HG02870 (cell line): ENCODE results near the gene IRAK1BP1.
"Not testable (repeated sequence)": the region's sequence is repeated elsewhere in the genome, so short reads cannot be mapped to it uniquely, and the experiment has no call there.

Experiments
- ATAC-seq: cut with Tn5 transposase; IDR thresholded peaks from one replicate; pipeline ENCODE4 v1.9.1; 2021; ENCODE audit warnings: mild to moderate bottlenecking, moderate library complexity; ENCODE audit not compliant: unreplicated experiment

IRAK1BP1 gene

DNA sequence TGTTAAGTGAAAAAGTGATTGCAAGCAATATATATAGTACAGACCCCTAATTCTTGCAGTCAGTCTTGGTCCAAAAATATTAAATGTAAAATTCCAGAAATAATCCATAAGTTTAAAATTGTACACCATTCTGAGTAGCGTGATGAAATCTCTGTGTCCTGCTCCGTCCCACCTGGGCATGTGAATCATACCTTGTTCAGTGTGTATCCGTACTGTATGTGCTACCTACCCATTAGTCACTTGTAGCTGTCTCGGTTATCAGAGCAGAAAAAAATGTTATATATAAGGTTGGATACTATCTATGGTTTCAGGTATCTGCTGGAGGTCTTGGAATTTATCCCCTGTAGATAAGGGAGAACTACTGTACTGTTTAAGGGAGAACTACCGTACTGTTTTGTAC lies 16.3 kb downstream of the IRAK1BP1 start:
- ATAC-seq, result no peak

DNA sequence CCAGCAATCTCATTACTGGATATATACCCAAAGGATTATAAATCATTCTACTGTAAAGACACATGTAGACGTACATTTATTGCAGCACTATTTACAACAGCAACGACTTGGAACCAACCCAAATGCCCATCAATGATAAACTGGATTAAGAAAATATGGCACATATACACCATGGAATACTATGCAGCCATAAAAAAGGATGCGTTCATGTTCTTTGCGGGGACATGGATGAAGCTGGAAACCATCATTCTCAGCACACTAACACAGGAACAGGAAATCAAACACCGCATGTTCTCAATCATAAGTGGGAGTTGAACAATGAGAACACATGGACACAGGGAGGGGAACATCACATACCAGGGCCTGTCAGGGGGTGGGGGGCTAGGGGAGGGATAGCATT lies 22.6 kb downstream of the IRAK1BP1 start:
- ATAC-seq, result not testable (repeated sequence)

DNA sequence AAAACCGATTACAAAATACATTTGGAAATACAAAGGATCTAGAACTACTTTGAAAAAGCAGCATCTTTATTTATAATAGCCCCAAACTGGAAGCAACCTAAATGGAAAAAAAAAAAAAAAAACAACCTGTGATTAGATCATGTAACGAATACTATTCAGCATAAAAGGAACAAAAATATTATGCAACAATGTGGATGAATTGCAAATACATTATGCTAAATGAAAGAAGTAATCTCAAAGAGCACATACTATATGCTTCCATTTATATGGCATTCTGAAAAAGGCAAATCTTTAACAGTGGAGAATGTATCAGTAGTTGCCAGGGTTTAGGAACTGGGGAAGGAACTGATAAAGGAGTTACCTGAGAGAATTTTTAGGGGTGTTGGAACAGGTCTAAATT lies 28.9 kb downstream of the IRAK1BP1 start:
- ATAC-seq, result no peak

DNA sequence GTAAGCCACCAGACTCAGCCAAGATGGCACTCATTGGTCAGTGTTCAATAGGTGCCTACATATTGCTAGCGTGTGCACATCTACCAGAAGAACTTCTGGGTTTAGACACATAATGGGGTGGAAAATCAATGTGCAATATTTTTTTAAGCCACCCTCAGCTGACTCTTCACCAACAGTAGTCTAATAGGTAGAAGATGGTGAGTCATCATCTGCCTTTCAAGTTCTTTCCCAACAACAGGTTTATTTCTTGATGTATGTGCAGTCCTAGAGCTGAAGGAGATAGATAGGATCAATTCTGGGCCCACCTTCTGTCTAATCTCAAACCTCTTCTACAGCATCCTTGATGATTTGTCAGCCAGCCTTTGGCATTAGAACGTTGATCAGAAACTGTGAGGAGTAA lies 41.3 kb downstream of the IRAK1BP1 start:
- ATAC-seq, result no peak

DNA sequence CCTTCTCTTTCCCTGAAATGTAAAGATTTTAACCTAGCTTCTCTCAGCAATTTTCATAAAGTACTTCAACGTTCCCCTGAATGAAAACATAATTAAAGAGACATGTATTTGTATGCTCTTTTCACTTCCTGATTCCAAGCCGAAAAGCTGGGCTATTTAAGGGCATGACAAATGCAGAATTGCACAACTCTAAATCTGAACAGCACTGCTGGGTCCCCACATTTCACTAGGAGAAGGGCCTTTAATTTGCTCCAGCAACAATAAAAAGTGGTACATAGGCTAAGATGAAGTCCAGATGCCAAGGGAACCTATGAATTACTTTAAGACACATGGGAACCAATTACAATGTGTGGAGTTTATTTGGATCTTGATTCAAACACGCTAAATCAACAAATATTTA lies 42.0 kb downstream of the IRAK1BP1 start:
- no peak for ATAC-seq

DNA sequence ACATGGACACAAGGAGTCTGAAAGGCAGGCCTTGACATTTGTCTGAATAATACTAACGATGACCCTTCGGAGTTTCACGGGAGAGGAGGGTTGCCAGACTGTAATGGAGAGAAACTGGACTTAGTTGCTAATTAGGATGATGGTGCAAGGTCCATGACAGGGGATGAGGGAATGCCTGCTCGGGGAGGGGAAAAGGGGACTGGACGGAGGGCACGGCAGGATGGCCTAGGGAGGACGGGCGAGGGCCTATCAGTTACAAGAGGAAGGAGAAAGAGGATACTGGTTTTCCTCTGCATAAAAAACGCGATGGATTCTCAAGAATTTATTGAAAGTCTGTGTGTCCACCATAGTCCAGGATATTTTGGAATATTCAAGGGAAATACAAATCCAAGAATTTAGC lies 42.7 kb downstream of the IRAK1BP1 start:
- ATAC-seq, result no peak

DNA sequence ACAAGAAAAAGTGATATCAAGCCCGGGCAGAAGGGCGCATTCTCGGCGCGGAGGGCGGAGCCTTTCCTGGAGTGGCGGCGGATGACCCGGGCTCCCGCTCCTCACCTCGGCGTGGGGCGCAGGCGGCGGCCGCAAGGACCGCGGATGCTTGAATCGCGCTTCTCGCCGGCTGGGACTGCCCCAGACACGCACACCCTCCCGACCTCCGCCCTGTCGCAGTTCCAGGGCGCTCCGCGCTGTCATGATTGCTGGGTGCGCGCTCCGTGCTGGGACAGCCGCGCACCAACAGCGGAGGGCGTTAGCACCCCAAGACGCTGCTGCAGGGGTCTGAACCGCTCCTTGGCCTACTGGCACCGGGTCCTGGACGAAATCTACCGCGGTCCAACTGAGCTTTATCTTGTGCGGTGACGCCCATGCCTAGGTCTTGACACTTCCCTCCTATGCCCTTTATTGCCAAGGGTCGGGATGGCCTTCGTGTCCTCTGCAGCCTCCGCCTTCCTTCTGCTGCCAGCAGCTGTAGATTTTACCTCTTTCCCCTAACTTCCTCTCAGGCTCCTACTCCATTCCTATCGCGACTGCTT lies 43.3 kb downstream of the IRAK1BP1 start:
- ATAC-seq, result peak; percentile 64

DNA sequence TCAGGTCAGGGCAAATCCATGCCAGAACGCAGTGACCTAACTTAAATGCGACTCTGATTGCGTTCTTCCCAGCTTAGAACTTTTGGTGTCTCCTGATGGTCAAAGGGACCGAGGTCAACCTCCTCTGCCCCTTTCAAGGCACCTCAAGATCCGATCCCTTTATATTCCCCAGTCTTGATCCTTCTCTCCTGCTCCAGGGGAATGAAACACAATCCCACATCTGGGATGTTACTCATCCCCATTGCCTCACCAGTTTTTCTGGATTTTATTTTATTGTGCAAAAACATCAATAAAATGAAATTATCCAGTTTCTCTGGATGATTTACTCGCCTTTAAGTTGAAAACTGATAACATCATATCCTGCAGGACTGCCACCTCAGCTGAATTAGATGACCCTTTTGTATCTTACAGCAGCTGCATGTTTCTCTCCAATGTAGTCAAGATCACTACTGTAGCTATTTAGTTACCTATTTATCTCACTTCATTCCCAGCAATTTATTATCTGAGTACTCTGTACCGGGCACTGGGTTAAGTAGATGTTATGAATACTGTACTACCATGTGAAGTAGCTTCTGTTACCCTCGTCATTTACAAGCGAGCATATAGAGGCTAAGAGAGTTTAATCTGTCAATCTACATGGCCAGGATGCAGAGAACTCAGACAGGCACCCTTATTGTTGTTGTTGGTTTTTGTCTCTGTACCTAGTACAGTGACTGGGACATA lies 44.0 kb downstream of the IRAK1BP1 start:
- no peak for ATAC-seq

DNA sequence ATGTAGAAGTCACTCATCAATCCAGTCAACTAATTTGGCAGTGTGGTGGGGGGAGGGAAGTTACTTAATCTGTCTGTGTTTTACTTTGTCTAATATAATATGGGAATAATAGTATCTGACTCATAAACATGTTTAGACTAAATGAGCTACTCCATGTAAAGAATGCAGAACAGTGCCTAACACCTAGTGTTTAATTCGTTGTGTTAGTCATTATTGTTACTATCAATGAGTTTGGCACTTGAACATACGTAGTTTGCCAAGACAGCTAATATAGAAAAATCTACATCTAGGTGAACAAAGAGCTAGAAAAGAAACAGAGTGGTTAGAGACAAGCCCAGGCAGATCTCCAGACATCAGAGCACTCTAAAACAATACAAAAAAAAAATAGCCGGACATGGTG lies 49.1 kb downstream of the IRAK1BP1 start:
- ATAC-seq, result no peak

DNA sequence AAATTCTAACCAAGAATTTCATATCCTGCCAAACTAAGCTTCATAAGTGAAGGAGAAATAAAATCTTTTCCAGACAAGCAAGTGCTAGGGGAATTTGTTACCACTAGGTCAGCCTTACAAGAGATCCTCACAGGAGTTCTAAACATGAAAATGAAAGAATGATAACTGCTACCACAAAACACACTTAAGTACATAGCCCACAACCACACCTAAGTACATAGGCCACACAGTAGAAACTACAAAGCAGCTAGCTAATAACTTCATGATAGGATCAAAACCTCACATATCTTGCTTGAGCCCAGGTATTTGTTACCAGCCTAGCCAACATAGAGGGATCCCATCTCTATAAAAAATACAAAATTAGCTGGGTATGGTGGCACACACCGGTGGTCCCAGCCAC lies 50.4 kb downstream of the IRAK1BP1 start:
- no peak for ATAC-seq

DNA sequence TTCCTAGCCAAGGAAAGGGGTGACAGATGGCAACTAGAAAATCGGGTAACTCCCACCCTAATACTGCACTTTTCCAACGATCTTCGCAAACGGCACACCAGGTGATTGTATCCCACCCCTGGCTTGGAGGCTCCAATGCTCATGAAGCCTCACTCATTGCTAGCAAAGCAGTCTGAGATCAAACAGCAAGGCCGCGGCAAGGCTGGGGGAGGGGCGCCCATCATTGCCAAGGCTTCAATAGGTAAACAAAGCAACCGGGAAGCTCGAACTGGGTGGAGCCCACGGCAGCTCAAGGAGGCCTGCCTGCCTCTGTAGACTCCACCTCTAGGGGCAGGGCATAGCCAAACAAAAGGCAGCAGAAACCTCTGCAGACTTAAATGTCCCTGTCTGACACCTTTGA lies 53.8 kb downstream of the IRAK1BP1 start:
- not testable (repeated sequence) for ATAC-seq

DNA sequence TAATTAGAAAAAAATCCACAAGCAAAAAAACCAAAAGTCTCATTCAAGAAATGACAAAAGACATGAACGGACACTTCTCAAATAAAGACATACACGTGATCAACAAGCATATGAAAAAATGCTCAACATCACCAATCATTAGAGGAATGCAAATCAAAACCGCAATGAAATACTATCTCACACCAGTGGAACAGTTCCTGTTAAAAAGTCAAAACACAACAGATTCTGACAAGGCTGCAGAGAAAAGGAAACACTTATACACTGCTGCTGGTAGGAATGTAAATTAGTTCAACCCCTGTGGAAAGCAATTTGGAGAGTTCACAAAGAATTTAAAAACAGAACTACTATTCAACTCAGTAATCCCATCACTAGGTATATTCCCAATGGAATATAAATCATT lies 58.0 kb downstream of the IRAK1BP1 start:
- ATAC-seq, result no peak

DNA sequence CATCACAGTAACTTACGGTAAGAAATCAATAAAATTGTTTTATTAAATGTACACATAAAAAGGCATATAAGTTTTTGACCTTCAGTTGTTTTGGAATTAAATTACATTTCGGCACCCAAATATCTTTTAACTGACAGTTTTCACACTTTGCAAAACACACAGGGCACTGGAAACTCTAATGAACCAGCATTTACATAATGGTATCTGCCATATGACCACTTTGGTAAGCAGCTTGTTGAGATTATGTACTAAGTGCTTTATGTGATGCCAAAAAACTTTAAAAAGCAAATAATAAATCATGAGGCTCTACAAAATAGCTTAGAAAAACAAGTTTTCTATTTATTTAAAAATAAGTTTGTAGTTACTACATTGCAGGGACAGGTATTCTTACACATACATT lies 68.2 kb downstream of the IRAK1BP1 start:
- no peak for ATAC-seq

DNA sequence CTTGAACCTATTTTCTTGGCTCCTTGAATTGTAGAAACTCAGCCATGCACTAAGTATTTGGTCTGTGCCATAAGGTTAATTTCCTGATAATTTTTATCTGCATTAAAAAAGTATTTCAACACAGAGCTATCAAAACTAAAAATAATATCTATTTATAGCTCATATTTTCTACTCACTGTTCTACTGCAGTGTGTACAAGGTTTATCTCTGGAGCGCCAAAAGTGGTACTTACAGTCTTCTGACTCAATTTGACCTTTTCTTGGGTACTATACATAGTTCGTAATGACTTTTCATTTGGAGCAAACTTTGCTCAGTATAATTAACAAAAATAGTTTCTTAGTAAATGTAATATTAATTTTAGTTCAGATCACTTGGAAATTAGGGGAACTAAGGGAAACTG lies 69.2 kb downstream of the IRAK1BP1 start:
- ATAC-seq, result no peak

DNA sequence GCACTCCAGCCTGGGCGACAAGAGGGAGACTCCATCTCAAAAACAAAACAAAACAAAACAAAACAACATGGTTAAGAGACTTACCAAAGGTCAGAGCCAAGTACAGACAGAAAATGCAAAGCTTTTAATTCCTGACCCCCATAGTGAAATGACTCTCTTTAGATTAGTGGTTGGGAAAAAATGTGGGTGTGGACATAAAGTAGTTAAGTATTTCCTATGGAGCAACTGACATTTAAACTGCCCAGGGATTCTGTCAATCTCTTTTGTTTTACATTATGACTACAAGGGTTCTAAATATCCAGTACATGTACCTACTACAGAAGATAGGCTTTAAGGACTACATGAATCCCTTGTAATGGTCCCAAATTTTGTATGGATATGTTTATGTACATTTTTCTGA lies 75.1 kb downstream of the IRAK1BP1 start:
- no peak for ATAC-seq

DNA sequence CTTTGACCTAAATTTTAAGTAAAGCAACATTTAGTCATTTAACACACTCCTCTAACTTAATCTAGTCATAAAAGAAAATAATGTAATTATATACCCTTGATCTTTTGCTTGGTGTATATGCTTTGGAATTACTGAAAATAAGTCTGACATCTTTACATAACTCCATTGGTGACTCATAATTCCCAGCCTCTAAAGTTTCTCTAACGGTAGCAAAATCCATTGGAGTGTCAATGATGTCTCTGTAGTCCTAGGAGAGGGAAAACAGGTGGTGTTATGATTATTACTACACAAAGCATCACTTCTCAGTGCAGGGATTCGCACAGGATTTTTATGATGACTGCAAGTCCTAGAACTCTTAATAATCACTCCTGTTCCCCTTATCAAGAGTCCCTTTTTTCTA lies 80.2 kb downstream of the IRAK1BP1 start:
- no peak for ATAC-seq

DNA sequence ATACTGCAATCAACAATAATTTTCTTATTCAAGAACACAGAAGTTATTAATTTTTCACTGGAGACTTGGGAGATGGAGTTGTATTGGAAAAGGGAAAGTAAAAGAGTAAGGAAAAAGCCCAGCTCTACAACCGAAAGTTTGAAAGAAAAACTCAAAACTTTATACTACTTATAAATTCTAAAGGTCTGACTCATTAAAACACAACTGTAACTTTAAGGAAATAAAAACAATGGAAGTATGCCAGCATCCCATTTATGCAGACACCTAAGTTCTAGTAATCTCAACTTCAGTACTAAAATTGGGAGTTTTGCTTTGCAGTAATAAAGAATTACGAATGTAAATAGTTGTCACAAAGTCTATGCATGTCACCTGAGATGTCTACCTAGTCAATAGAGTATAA lies 80.6 kb downstream of the IRAK1BP1 start:
- no peak for ATAC-seq

DNA sequence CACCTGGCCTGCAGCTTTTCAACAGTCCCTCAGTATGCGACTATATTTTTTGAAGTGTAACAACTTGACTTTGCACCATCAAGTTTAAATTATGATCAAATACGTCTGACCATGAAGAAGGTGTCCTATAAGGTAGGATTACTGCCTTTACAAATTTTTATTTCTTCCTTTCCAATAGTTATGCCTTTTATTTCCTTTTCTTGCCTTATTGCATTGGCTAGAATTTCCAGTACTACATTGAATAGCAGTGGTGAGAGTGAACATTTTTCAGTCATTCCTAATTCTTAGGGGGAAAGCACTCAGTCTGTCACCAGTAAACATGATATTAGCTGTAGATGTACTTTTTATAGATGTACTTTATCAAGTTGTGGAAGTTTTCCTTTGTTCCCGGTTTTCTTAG lies 81.4 kb downstream of the IRAK1BP1 start:
- ATAC-seq, result no peak

DNA sequence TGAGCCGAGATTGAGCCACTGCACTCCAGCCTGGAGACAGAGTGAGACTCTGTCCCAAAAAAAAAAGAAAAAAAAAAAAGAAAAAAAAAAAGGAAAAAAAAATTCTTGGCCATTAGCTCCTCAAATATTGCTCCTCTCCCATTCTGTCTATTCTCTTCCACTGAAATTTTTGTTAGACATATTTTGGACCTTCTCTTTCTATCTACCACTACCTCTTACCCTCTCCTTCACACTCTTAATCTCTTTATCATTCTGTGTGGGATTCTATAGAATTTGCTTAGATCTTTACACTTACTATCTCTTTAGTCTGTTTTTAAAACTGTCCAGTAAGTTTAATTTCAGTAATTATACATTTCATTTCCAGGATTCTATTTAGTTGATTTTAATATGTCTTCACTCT lies 85.0 kb downstream of the IRAK1BP1 start:
- no peak for ATAC-seq
